ENCODE results near the gene WNT4. TPM values are rescaled to one million over a fixed set of nuclear protein-coding genes. Genes with fewer than 3 reads are reported as not detected.

WNT4 gene
- 1 to 10 TPM; 1.0 to 3.2 (median 2.0) TPM for total RNA-seq

DNA sequence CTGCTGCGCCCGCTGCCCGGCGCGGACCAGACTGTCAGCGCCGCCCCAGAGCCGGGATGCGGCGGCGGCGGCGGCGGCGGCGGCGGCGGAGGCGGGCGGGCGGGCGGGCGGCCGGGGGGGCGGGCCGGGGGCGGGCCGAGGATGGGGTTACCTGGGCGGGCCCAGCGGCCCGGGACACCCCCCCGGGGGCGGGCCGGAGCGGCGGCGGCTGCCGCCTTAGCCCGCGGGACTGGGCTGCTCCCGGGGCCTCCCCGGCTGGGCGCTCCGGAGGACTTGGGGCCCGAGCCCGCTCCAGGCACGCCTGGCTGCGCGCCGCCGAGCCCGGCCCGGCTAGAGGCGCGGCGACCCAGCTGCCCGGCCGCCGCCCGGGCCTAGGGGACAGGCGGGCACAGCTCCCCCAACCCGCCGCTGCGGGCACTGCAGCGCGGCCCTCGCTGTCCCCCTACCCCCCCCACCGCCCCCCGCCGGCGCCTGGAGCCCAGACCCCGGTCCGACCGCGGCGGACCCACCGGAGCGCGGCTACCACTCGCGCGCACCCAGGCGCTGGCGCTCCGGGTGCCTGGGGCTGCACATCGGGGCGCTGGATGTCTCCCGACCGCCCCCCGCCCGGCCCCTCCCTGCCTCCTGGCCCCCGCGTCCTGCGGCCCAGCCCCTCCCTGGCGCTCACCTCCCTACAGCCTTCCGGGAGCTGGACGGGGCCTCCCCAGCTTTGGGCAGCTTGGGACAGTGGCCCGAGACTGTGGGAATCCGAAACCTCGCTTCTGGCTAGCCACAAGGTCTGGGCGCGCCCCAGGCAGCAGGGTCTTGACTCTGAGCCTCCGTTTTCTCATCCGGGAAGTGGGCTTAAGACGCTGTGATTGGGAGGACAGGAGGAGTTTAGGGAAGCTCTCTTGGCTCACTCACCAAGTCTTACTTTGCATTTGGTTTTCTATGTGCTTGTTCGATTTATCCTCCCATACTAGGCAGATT is at the start of gene WNT4:
Gene WNT4, minus strand, starts transcription at position 33 of the 969 bp plus-strand sequence. CDS start 175 bp downstream, outside the sequence.
- peak within 1 kb of the TSS in 2 of 4 donors; percentile 19 to 77 for H3K27ac ChIP-seq
- H3K36me3 ChIP-seq = no peaks in the 10 kb centered on the region
- H3K9me3 ChIP-seq = no peaks in the 10 kb centered on the region
- 13 to 78% methylated on average over 1 to 12 of the region's 106 CpGs for WGBS, 2 donors
- H3K27me3 ChIP-seq = peaks cover 0 to 22% (median 6%) of the 10 kb centered on the region in 4 donors
- DNase-seq (peak; percentile 53 to 91), ATAC-seq (ENCODE audit: low FRiP score in 2 of 2) (peak in 1 of 2 donors; percentile 62)
- TF ChIP-seq POLR2AphosphoS5 (IDR thresholded peaks at IDR 0.05) (no peak), EP300 (IDR thresholded peaks at IDR 0.05) (no peak), POLR2A (IDR thresholded peaks at IDR 0.05) (no peak)
- TF ChIP-seq, protein P1, sequence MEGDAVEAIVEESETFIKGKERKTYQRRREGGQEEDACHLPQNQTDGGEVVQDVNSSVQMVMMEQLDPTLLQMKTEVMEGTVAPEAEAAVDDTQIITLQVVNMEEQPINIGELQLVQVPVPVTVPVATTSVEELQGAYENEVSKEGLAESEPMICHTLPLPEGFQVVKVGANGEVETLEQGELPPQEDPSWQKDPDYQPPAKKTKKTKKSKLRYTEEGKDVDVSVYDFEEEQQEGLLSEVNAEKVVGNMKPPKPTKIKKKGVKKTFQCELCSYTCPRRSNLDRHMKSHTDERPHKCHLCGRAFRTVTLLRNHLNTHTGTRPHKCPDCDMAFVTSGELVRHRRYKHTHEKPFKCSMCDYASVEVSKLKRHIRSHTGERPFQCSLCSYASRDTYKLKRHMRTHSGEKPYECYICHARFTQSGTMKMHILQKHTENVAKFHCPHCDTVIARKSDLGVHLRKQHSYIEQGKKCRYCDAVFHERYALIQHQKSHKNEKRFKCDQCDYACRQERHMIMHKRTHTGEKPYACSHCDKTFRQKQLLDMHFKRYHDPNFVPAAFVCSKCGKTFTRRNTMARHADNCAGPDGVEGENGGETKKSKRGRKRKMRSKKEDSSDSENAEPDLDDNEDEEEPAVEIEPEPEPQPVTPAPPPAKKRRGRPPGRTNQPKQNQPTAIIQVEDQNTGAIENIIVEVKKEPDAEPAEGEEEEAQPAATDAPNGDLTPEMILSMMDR (IDR thresholded peaks at IDR 0.05) = peak in 3 of 6 experiments; percentile 29 to 52 (median 44)
- H3K4me3 ChIP-seq = peak within 1 kb of the TSS; percentile 32 to 59 (median 58)
- H3K4me1 ChIP-seq = peaks cover 11 to 29% (median 18%) of the 10 kb centered on the region in 4 donors

DNA sequence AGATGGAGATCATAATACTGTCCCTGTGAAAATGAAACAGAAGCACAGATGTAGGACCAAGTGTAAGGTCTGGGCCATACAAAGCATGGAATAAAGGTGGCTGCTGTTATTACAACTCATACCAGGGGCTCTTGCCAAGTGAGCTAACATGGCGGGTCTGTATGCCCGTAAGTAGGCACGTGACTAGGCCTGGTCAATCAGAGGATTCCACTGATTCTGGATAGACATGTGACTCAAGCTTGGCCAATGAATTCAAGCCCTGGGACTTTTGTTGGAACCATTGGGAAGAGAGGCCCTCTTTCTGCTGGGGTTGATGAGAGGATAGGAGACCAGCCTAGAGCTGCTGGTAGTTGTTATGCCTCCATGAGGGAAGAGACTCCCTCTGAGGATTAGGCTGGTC is 47.8 kb upstream of the WNT4 start:
- ATAC-seq (ENCODE audit: low FRiP score in 2 of 2) = no peak
- H3K4me3 ChIP-seq = no peak overlapping the region

DNA sequence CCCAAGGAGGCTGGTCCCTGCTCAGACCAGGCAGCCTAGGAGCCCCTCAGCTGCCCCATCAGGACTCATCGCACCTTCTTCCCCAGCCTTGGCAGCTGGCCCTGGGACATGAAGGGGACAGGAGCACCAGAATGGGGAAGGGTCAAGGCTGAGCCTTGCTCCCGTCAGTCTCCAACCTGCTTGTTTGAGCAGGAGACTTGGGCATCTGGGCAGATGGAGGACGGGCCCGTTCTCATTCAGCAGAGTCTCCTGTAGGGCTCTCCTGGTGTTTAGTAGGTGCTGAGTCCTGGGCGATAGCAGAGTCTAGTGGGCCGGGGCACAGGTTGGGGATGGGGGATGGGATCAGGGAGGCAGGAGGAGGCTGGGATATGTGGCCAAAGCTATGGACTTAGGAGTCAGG is 47.4 kb upstream of the WNT4 start:
- 91 to 93% methylated on average over 6 of the region's 6 CpGs for WGBS, 2 donors
- ATAC-seq (ENCODE audit: low FRiP score in 2 of 2) (no peak), DNase-seq (no peak)
- TF ChIP-seq, protein P1 (IDR thresholded peaks at IDR 0.05) = no peak
- TF ChIP-seq POLR2A (IDR thresholded peaks at IDR 0.05) (no peak), POLR2AphosphoS5 (IDR thresholded peaks at IDR 0.05) (no peak), EP300 (IDR thresholded peaks at IDR 0.05) (no peak)
- Histone ChIP-seq H3K9me3 (no peaks in the 10 kb centered on the region), H3K27ac (no peak overlapping the region), H3K27me3 (no peaks in the 10 kb centered on the region), H3K4me1 (no peaks in the 10 kb centered on the region), H3K36me3 (no peaks in the 10 kb centered on the region), H3K4me3 (no peak overlapping the region)

More for the DNA sequence above, 47.8 kb upstream of the WNT4 start:
- 82 to 90% methylated on average over 3 of the region's 3 CpGs for WGBS, 2 donors
- H3K4me1 ChIP-seq = no peaks in the 10 kb centered on the region
- H3K36me3 ChIP-seq = no peaks in the 10 kb centered on the region
- TF ChIP-seq, protein P1 (IDR thresholded peaks at IDR 0.05) = no peak
- TF ChIP-seq EP300 (IDR thresholded peaks at IDR 0.05) (no peak), POLR2A (IDR thresholded peaks at IDR 0.05) (no peak), POLR2AphosphoS5 (IDR thresholded peaks at IDR 0.05) (no peak)
- H3K27me3 ChIP-seq = no peaks in the 10 kb centered on the region
- no peaks in the 10 kb centered on the region for H3K9me3 ChIP-seq
- H3K27ac ChIP-seq = no peak overlapping the region
- no peak for DNase-seq

DNA sequence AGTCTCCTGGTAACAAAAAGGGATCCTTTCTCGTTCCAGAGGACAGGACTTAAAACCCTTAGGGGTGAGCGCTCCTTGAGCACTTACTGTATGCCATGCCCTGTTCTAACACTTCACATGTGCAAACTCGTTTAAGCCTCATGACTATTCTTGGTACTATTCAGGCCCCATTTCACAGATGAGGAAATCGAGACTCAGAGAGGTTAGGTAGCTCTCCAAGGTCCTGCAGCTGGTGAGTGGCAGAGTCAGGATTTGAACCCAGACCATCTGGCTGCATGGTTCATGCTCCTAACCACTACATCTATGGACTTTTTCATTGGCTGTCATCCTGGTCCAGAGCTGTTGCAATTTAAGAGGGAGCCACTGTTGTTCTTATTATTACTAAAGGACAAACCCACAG is 46.7 kb upstream of the WNT4 start:
- H3K27ac ChIP-seq = no peak overlapping the region
- H3K9me3 ChIP-seq = no peaks in the 10 kb centered on the region
- DNase-seq (no peak), ATAC-seq (ENCODE audit: low FRiP score in 2 of 2) (no peak)
- H3K27me3 ChIP-seq = no peaks in the 10 kb centered on the region
- H3K36me3 ChIP-seq = no peaks in the 10 kb centered on the region
- no peak for TF ChIP-seq POLR2AphosphoS5 (IDR thresholded peaks at IDR 0.05)
- TF ChIP-seq, protein P1 (IDR thresholded peaks at IDR 0.05) = no peak
- no peak for TF ChIP-seq POLR2A (IDR thresholded peaks at IDR 0.05)
- TF ChIP-seq EP300 (IDR thresholded peaks at IDR 0.05) = no peak
- WGBS, 2 donors = 69 to 74% methylated on average over 3 to 4 of the region's 4 CpGs
- no peak overlapping the region for H3K4me3 ChIP-seq
- no peaks in the 10 kb centered on the region for H3K4me1 ChIP-seq

Data from upper lobe of left lung (tissue), 6 donors.